Measurements from ENCODE around the gene TTC9C. TPM values are rescaled to one million over a fixed set of nuclear protein-coding genes. Genes with fewer than 3 reads are reported as not detected.

TTC9C gene
- total RNA-seq, 1 donor from 2014 or later: 39.8 TPM

DNA sequence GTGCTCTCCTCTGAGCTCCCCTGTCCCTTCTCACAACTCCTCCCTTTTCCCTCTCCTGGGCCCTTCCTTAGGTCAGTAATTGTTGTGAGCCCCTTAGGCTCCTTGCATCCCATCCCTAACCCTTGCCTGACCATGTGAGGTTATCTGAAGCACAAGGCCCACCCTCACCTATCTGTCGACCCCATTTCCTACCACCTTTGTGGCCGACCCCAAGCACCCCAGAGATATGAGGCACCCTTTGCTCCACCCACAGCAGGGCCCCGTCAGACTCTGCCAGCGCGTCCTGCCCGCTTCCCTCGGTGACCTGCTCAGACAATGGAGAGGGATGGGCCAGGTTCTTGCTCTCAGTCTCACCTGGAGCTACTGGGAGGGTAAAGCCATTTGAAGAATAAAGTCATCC lies 19.5 kb upstream of the TTC9C start:
- Mint-ChIP-seq H3K4me1 (peaks cover 46% of the 10 kb centered on the region), H3K36me3 (peaks cover 14% of the 10 kb centered on the region), H3K27ac (peak overlapping the region; percentile 98), H3K4me3 (peak overlapping the region; percentile 86), H3K27me3 (ENCODE audit: low read depth) (no peaks in the 10 kb centered on the region), H3K9me3 (no peaks in the 10 kb centered on the region)
- DNase-seq (ENCODE audit: low spot score in 2 of 2, unreplicated experiment in 2 of 2): peak in 1 of 2 experiments; percentile 41
- TF ChIP-seq, protein P1, sequence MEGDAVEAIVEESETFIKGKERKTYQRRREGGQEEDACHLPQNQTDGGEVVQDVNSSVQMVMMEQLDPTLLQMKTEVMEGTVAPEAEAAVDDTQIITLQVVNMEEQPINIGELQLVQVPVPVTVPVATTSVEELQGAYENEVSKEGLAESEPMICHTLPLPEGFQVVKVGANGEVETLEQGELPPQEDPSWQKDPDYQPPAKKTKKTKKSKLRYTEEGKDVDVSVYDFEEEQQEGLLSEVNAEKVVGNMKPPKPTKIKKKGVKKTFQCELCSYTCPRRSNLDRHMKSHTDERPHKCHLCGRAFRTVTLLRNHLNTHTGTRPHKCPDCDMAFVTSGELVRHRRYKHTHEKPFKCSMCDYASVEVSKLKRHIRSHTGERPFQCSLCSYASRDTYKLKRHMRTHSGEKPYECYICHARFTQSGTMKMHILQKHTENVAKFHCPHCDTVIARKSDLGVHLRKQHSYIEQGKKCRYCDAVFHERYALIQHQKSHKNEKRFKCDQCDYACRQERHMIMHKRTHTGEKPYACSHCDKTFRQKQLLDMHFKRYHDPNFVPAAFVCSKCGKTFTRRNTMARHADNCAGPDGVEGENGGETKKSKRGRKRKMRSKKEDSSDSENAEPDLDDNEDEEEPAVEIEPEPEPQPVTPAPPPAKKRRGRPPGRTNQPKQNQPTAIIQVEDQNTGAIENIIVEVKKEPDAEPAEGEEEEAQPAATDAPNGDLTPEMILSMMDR (IDR thresholded peaks at IDR 0.05; ENCODE audit: unreplicated experiment): no peak

DNA sequence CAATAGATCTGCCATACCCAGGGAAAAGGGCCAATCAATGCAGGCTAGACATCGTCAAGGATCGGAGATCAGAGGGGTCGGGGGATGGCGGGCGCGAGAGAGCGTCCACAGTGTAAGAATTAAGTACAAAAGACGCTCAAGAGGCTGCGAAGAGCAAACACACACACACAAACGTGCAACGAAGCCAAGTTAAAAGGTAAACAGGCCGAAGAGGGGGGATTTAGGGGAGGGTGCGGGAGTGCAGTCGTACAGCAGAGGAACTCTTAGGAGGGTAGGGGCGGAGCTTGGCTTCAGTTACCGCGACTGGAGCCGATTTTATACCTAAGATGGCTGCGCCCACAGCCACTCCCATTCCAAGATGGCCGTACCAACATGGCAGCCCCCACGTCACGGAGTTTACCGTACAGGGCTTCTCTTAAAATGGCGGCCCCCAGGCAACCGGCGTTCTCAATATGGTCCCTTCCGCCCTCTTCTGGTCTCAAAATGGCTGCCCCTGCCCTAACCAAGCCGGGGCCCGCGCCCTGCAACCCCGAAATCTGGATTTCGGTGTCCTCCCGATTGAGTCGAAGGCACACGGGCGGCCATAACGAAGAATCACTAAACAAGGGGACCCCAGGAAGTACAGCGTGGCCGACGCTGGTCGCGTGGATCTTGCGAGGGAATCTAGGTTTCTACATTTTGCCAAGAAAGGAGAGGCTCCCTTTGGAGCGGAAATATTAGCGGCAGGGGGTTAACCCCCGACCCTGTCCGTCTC lies 18.9 kb upstream of the TTC9C start:
- H3K27ac Mint-ChIP-seq: peak overlapping the region; percentile 98
- peak overlapping the region; percentile 86 for H3K4me3 Mint-ChIP-seq
- peak; percentile 87 to 92 for DNase-seq (ENCODE audit: low spot score in 2 of 2, unreplicated experiment in 2 of 2)
- peaks cover 46% of the 10 kb centered on the region for H3K4me1 Mint-ChIP-seq
- H3K27me3 Mint-ChIP-seq (ENCODE audit: low read depth): no peaks in the 10 kb centered on the region
- peaks cover 17% of the 10 kb centered on the region for H3K36me3 Mint-ChIP-seq
- TF ChIP-seq, protein P1 (IDR thresholded peaks at IDR 0.05; ENCODE audit: unreplicated experiment): no peak
- no peaks in the 10 kb centered on the region for H3K9me3 Mint-ChIP-seq

DNA sequence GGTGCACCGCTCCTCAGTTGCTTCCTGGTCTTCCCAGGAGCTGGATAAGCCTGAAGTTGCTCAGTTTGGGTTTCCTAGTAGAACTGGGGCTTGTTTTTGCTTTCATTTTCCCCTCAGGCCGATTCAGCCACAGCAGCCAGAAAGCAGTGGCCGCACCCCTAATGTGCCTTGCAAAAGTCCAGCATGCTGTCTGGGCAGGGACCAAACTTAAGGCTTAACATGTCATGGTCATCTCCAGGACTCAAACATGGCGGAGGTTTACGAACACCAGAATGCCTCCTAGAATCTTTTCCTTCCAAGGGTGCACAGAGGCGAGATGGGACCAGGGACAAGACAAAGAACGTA lies 18.3 kb upstream of the TTC9C start:
- Mint-ChIP-seq H3K36me3 (peaks cover 17% of the 10 kb centered on the region), H3K4me1 (peaks cover 46% of the 10 kb centered on the region), H3K9me3 (no peaks in the 10 kb centered on the region), H3K4me3 (peak overlapping the region; percentile 86), H3K27ac (peak overlapping the region; percentile 98), H3K27me3 (ENCODE audit: low read depth) (no peaks in the 10 kb centered on the region)
- no peak for DNase-seq (ENCODE audit: low spot score in 2 of 2, unreplicated experiment in 2 of 2)
- TF ChIP-seq, protein P1 (IDR thresholded peaks at IDR 0.05; ENCODE audit: unreplicated experiment): no peak

DNA sequence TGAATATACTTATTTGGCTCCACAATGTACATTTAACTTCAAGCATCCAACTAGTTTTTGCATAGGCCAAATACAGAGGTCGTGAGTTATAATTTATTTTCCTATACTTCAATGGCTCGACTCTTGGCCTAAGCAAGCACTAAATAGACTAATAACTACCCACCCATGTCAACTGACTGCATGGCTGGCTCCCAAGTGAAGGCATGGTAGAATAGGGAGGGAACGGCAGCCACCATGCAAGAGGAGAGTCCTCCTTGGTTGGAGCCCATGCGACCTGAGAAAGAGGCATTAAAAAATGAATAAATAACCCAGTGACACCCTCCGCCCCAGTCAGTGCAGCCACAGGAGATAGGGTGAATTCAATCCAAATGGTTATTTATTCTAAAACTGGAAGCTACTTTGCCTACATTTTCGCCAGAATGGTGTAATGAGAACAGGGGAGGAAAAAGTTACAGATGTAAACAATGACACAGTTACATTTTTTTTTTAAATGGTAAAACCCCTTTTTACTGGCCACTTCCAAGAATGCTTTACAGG lies 15.9 kb upstream of the TTC9C start:
- Mint-ChIP-seq H3K27ac (peak overlapping the region; percentile 9), H3K27me3 (ENCODE audit: low read depth) (no peaks in the 10 kb centered on the region), H3K36me3 (peaks cover 30% of the 10 kb centered on the region), H3K9me3 (no peaks in the 10 kb centered on the region), H3K4me3 (no peak overlapping the region), H3K4me1 (peaks cover 26% of the 10 kb centered on the region)
- TF ChIP-seq, protein P1 (IDR thresholded peaks at IDR 0.05; ENCODE audit: unreplicated experiment): no peak
- no peak for DNase-seq (ENCODE audit: low spot score in 2 of 2, unreplicated experiment in 2 of 2)

DNA sequence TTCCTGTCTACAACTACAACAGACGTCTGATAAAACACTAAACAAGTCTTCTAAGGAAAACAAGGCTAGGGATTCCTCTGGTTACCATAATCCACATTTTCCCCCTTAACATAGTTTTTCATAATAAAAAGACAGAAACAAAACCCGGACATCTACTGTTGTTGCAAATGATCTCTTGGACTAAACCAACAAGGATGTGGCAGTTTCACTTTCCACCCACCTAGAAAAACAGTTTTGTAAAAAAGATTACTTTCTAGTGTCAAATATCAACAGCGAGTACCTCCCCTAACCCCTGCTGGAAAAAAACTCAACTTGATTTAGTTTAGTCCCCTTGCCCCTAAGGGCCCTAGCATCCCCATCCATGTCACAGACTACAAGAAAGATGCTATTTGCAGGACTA lies 15.4 kb upstream of the TTC9C start:
- no peak for DNase-seq (ENCODE audit: low spot score in 2 of 2, unreplicated experiment in 2 of 2)
- TF ChIP-seq, protein P1 (IDR thresholded peaks at IDR 0.05; ENCODE audit: unreplicated experiment): no peak
- peaks cover 21% of the 10 kb centered on the region for H3K4me1 Mint-ChIP-seq
- H3K9me3 Mint-ChIP-seq: no peaks in the 10 kb centered on the region
- H3K4me3 Mint-ChIP-seq: no peak overlapping the region
- H3K36me3 Mint-ChIP-seq: peaks cover 33% of the 10 kb centered on the region
- no peaks in the 10 kb centered on the region for H3K27me3 Mint-ChIP-seq (ENCODE audit: low read depth)
- peak overlapping the region; percentile 40 for H3K27ac Mint-ChIP-seq
